WTC11 (cell line): ENCODE data around the gene RREB1. TPM values are rescaled to one million over a fixed set of nuclear protein-coding genes. Genes with fewer than 3 reads are reported as not detected.
A peak's percentile ranks its signal among the peaks of the same experiment; 100 is the strongest.

Source experiments
- ATAC-seq: fragments of 200-7000 bp; cut with Tn5 transposase; 2 replicates; pipeline ENCODE4 v1.10.0; 2021; ENCODE audit warnings: mild to moderate bottlenecking, moderate library complexity
- CTCF ChIA-PET: fragments of 300-600 bp; sonication (Branson Sonifier 250); formaldehyde crosslinking; loops from one replicate; lab custom pipeline; 2021; ENCODE audit warnings: antibody characterized with exemption; lab: Charles Lee
- POLR2A ChIA-PET: fragments of 350-600 bp; sonication (Branson Sonifier 250); formaldehyde crosslinking; loops from one replicate; lab custom pipeline; 2021; ENCODE audit warnings: antibody characterized with exemption; lab: Charles Lee
- DNase-seq: peaks from one replicate; pipeline ENCODE4 v3.0.0; 2021; ENCODE audit warnings: low spot score
- H3K27ac Mint-ChIP-seq: 2 replicates; pipeline ENCODE4 v1.8.0; 2021; ENCODE audit warnings: mixed read lengths
- H3K27me3 Mint-ChIP-seq: 2 replicates; pipeline ENCODE4 v1.8.0; 2021; ENCODE audit warnings: low read depth, mild to moderate bottlenecking, moderate library complexity, mixed read lengths
- H3K36me3 Mint-ChIP-seq: 2 replicates; pipeline ENCODE4 v1.8.0; 2021; ENCODE audit warnings: mixed read lengths
- H3K4me1 Mint-ChIP-seq: 2 replicates; pipeline ENCODE4 v1.8.0; 2022; ENCODE audit warnings: mixed read lengths
- H3K4me3 Mint-ChIP-seq: 2 replicates; pipeline ENCODE4 v1.8.0; 2021; ENCODE audit warnings: mild to moderate bottlenecking, moderate library complexity, mixed read lengths
- H3K9me3 Mint-ChIP-seq: 2 replicates; pipeline ENCODE4 v1.8.0; 2021; ENCODE audit warnings: mixed read lengths
- CBFB ChIP-seq: sonication (generic); formaldehyde crosslinking; IDR thresholded peaks from 2 replicates; pipeline ENCODE4 v1.8.1; 2022; ENCODE audit warnings: mild to moderate bottlenecking, low read depth, missing genetic modification reagents
- GRHL2 ChIP-seq: fragments of 250-450 bp; sonication (Bioruptor Pico); IDR thresholded peaks from 2 replicates; pipeline ENCODE4 v1.8.0; 2022; ENCODE audit warnings: mild to moderate bottlenecking, moderate library complexity; ENCODE audit not compliant: insufficient replicate concordance, severe bottlenecking
- GTF2I ChIP-seq: fragments of 250-450 bp; sonication (Bioruptor Pico); conservative IDR thresholded peaks from 2 replicates; pipeline ENCODE4 v1.4.0; 2021; ENCODE audit warnings: mild to moderate bottlenecking
- MXD4 ChIP-seq: fragments of 250-450 bp; sonication (Bioruptor Pico); IDR thresholded peaks from 2 replicates; pipeline ENCODE4 v1.8.0; 2021; ENCODE audit warnings: mild to moderate bottlenecking, moderate library complexity, borderline replicate concordance
- NR2C2 ChIP-seq: sonication (generic); formaldehyde crosslinking; IDR thresholded peaks from 2 replicates; pipeline ENCODE4 v1.8.0; 2022; ENCODE audit warnings: mild to moderate bottlenecking, missing genetic modification reagents
- NR3C1 ChIP-seq: sonication (generic); formaldehyde crosslinking; conservative IDR thresholded peaks from 2 replicates; pipeline ENCODE4 v1.8.1; 2023; ENCODE audit warnings: low read depth, mild to moderate bottlenecking, missing genetic modification reagents
- RELA ChIP-seq: sonication (generic); formaldehyde crosslinking; IDR thresholded peaks from 2 replicates; pipeline ENCODE4 v1.8.1; 2022; ENCODE audit warnings: missing genetic modification reagents, mild to moderate bottlenecking, borderline replicate concordance
- RORB ChIP-seq: fragments of 250-450 bp; sonication (Bioruptor Pico); IDR thresholded peaks from 2 replicates; pipeline ENCODE4 v1.9.0; 2021; ENCODE audit warnings: mild to moderate bottlenecking
- SOX15 ChIP-seq: fragments of 250-450 bp; sonication (Bioruptor Pico); IDR thresholded peaks from 2 replicates; pipeline ENCODE4 v1.9.0; 2021; ENCODE audit warnings: mild to moderate bottlenecking
- SP1 ChIP-seq: sonication (generic); formaldehyde crosslinking; conservative IDR thresholded peaks from 2 replicates; pipeline ENCODE4 v1.8.1; 2022; ENCODE audit warnings: missing genetic modification reagents
- ZNF263 ChIP-seq: sonication (generic); formaldehyde crosslinking; IDR thresholded peaks from 2 replicates; pipeline ENCODE4 v1.8.1; 2022; ENCODE audit warnings: low read depth, mild to moderate bottlenecking, moderate library complexity, missing genetic modification reagents
- total RNA-seq: library from RNA; stranded (reverse); gene quantifications from 3 replicates; pipeline ENCODE4 v1.2.3, GENCODE V29; 2021
- TF ChIP-seq, protein P1 (sequence below): sonication (generic); formaldehyde crosslinking; IDR thresholded peaks from 2 replicates; pipeline ENCODE4 v1.8.0; 2022; ENCODE audit warnings: missing genetic modification reagents
- TF ChIP-seq, protein P2 (sequence below): sonication (generic); formaldehyde crosslinking; IDR thresholded peaks from 2 replicates; pipeline ENCODE4 v1.8.1; 2023; ENCODE audit warnings: mild to moderate bottlenecking, missing genetic modification reagents
- TF ChIP-seq, protein P3 (sequence below): sonication (generic); formaldehyde crosslinking; IDR thresholded peaks from 2 replicates; pipeline ENCODE4 v1.8.0; 2023; ENCODE audit warnings: missing genetic modification reagents, mild to moderate bottlenecking, borderline replicate concordance
- TF ChIP-seq, protein P4 (sequence below): sonication (generic); formaldehyde crosslinking; IDR thresholded peaks from 2 replicates; pipeline ENCODE4 v1.8.0; 2023; ENCODE audit warnings: mild to moderate bottlenecking, missing genetic modification reagents

RREB1 gene
- total RNA-seq, 1 experiment from 2014 or later = 38.5 TPM

DNA sequence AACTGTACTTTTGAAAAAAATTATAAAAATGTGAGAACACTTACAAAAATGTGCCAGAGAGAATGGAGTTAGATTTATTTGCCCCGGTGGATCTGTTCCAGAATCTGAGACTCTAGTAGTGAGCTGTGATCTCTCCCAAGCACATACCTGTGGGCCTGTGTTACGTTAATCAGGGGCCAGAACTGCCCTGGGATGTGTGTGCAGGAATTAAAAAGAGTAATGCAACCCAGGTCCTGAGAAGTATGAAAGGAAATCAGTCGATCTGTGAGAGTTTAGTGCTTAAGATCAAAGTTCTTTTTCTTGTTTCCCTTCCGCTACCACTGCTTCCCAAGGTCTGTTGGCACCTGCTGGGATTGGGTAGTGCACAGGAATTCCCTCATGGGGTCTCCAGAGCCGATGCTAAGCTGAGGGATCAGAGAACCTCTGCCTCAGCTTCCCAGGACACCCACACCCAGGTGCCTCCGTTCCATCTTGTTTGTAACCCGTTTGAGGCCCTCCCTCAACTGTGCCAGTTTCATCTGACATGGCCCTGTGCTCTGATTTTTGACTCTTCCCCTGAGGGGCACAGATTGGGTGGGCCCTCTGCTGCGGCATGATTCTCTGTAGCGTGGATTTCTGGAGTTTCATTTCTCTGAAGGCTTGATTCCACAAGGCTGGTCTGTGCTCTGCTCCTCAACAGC, 87.7 kb downstream of the RREB1 start:
- no peak overlapping the region for H3K4me3 Mint-ChIP-seq
- H3K36me3 Mint-ChIP-seq = peaks cover 17% of the 10 kb centered on the region
- CTCF ChIA-PET = interaction anchor here (0.6 kb wide), 1 partner anchor 109 kb away, joined by 3 read pairs; no protein-coding TSS in a partner anchor
- H3K27me3 Mint-ChIP-seq = no peaks in the 10 kb centered on the region
- TF ChIP-seq ZNF263 = no peak
- TF ChIP-seq NR3C1 (CRISPR knock-in tag) = no peak
- TF ChIP-seq, all 79 proteins: peak for 0
- POLR2A ChIA-PET = no interaction called here
- Mint-ChIP-seq H3K9me3 (no peaks in the 10 kb centered on the region), H3K27ac (peak overlapping the region; percentile 63), H3K4me1 (peaks cover 19% of the 10 kb centered on the region)
- DNase-seq = no peak
- peak; percentile 78 for ATAC-seq

DNA sequence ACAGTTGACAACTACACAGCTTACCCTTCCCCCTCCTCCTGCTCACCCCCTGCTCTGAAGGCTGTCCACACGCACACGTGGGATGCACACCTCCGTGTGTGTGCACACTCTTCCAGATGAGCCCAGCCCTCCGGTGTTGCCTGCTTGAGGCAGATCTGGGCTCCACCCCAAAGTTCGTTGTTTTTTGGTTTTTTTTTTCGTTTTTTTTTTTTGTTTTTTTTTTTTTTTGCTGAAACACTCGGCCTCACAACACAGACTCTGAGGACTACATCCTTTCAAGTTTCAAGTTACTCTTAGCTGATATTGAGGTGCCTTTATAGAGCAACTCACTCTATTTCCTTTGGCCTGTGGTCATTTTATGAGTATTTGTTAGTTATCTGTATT, 88.2 kb downstream of the RREB1 start:
- H3K4me1 Mint-ChIP-seq = peaks cover 23% of the 10 kb centered on the region
- no peaks in the 10 kb centered on the region for H3K27me3 Mint-ChIP-seq
- H3K27ac Mint-ChIP-seq = peak overlapping the region; percentile 63
- ChIA-PET CTCF (interaction anchor here (0.7 kb wide), 1 partner anchor 37 kb away, joined by 4 read pairs; no protein-coding TSS in a partner anchor), POLR2A (no interaction called here)
- DNase-seq (no peak), ATAC-seq (peak; percentile 59)
- H3K9me3 Mint-ChIP-seq = no peaks in the 10 kb centered on the region
- TF ChIP-seq ZNF263 = no peak
- TF ChIP-seq, protein P1, sequence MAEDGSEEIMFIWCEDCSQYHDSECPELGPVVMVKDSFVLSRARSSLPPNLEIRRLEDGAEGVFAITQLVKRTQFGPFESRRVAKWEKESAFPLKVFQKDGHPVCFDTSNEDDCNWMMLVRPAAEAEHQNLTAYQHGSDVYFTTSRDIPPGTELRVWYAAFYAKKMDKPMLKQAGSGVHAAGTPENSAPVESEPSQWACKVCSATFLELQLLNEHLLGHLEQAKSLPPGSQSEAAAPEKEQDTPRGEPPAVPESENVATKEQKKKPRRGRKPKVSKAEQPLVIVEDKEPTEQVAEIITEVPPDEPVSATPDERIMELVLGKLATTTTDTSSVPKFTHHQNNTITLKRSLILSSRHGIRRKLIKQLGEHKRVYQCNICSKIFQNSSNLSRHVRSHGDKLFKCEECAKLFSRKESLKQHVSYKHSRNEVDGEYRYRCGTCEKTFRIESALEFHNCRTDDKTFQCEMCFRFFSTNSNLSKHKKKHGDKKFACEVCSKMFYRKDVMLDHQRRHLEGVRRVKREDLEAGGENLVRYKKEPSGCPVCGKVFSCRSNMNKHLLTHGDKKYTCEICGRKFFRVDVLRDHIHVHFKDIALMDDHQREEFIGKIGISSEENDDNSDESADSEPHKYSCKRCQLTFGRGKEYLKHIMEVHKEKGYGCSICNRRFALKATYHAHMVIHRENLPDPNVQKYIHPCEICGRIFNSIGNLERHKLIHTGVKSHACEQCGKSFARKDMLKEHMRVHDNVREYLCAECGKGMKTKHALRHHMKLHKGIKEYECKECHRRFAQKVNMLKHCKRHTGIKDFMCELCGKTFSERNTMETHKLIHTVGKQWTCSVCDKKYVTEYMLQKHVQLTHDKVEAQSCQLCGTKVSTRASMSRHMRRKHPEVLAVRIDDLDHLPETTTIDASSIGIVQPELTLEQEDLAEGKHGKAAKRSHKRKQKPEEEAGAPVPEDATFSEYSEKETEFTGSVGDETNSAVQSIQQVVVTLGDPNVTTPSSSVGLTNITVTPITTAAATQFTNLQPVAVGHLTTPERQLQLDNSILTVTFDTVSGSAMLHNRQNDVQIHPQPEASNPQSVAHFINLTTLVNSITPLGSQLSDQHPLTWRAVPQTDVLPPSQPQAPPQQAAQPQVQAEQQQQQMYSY (CRISPR knock-in tag) = no peak
- TF ChIP-seq GRHL2 = no peak
- TF ChIP-seq, protein P2, sequence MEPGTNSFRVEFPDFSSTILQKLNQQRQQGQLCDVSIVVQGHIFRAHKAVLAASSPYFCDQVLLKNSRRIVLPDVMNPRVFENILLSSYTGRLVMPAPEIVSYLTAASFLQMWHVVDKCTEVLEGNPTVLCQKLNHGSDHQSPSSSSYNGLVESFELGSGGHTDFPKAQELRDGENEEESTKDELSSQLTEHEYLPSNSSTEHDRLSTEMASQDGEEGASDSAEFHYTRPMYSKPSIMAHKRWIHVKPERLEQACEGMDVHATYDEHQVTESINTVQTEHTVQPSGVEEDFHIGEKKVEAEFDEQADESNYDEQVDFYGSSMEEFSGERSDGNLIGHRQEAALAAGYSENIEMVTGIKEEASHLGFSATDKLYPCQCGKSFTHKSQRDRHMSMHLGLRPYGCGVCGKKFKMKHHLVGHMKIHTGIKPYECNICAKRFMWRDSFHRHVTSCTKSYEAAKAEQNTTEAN (CRISPR knock-in tag) = no peak
- TF ChIP-seq NR2C2 (CRISPR knock-in tag) = no peak
- TF ChIP-seq SOX15 (CRISPR knock-in tag) = no peak
- no peak for TF ChIP-seq RORB
- TF ChIP-seq SP1 (CRISPR knock-in tag) = no peak
- TF ChIP-seq MXD4 (CRISPR knock-in tag) = no peak
- TF ChIP-seq RELA = no peak
- no peak for TF ChIP-seq GTF2I (CRISPR knock-in tag)
- no peak for TF ChIP-seq CBFB (CRISPR knock-in tag)
- H3K36me3 Mint-ChIP-seq = peaks cover 16% of the 10 kb centered on the region
- H3K4me3 Mint-ChIP-seq = no peak overlapping the region

DNA sequence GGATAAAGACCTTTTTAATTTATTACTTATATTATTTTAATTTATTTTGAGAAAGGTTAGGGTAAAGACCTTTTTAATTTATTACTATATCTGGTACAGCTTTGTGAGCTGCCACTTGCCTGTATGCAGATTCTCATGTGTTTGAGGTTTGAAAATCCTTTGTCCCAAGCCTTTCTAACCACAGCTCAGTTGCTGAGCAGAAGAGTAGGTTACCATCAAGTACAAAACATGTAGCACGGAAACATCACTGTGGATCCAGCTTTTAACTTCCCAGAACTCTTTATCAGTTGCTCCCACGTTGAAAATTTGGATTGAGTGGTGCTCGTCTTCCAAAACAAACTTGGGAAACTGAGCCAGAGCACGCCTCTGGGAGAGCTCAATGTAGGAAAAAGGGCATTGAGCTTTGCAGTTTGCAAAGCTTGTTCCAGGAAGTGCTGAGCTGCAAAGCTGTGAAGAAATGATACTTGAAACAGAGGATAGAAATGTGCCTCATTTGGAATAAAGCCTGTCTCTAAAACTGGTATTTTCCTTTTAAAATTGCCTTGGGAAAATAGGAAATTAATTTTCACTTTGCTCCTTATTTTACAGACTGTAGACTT, 89.0 kb downstream of the RREB1 start:
- Mint-ChIP-seq H3K27ac (no peak overlapping the region), H3K27me3 (no peaks in the 10 kb centered on the region), H3K4me1 (peaks cover 25% of the 10 kb centered on the region), H3K4me3 (no peak overlapping the region), H3K9me3 (no peaks in the 10 kb centered on the region), H3K36me3 (peaks cover 11% of the 10 kb centered on the region)
- no peak for ATAC-seq
- ChIA-PET CTCF (interaction anchor here (0.7 kb wide), 1 partner anchor 38 kb away, joined by 4 read pairs; no protein-coding TSS in a partner anchor), POLR2A (no interaction called here)
- no peak for DNase-seq
- TF ChIP-seq, protein P3, sequence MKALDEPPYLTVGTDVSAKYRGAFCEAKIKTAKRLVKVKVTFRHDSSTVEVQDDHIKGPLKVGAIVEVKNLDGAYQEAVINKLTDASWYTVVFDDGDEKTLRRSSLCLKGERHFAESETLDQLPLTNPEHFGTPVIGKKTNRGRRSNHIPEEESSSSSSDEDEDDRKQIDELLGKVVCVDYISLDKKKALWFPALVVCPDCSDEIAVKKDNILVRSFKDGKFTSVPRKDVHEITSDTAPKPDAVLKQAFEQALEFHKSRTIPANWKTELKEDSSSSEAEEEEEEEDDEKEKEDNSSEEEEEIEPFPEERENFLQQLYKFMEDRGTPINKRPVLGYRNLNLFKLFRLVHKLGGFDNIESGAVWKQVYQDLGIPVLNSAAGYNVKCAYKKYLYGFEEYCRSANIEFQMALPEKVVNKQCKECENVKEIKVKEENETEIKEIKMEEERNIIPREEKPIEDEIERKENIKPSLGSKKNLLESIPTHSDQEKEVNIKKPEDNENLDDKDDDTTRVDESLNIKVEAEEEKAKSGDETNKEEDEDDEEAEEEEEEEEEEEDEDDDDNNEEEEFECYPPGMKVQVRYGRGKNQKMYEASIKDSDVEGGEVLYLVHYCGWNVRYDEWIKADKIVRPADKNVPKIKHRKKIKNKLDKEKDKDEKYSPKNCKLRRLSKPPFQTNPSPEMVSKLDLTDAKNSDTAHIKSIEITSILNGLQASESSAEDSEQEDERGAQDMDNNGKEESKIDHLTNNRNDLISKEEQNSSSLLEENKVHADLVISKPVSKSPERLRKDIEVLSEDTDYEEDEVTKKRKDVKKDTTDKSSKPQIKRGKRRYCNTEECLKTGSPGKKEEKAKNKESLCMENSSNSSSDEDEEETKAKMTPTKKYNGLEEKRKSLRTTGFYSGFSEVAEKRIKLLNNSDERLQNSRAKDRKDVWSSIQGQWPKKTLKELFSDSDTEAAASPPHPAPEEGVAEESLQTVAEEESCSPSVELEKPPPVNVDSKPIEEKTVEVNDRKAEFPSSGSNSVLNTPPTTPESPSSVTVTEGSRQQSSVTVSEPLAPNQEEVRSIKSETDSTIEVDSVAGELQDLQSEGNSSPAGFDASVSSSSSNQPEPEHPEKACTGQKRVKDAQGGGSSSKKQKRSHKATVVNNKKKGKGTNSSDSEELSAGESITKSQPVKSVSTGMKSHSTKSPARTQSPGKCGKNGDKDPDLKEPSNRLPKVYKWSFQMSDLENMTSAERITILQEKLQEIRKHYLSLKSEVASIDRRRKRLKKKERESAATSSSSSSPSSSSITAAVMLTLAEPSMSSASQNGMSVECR (CRISPR knock-in tag) = no peak
- TF ChIP-seq, protein P1 (CRISPR knock-in tag) = no peak
- TF ChIP-seq, protein P4, sequence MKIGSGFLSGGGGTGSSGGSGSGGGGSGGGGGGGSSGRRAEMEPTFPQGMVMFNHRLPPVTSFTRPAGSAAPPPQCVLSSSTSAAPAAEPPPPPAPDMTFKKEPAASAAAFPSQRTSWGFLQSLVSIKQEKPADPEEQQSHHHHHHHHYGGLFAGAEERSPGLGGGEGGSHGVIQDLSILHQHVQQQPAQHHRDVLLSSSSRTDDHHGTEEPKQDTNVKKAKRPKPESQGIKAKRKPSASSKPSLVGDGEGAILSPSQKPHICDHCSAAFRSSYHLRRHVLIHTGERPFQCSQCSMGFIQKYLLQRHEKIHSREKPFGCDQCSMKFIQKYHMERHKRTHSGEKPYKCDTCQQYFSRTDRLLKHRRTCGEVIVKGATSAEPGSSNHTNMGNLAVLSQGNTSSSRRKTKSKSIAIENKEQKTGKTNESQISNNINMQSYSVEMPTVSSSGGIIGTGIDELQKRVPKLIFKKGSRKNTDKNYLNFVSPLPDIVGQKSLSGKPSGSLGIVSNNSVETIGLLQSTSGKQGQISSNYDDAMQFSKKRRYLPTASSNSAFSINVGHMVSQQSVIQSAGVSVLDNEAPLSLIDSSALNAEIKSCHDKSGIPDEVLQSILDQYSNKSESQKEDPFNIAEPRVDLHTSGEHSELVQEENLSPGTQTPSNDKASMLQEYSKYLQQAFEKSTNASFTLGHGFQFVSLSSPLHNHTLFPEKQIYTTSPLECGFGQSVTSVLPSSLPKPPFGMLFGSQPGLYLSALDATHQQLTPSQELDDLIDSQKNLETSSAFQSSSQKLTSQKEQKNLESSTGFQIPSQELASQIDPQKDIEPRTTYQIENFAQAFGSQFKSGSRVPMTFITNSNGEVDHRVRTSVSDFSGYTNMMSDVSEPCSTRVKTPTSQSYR = no peak
